GM23248 (cell line): ENCODE results near the gene RANBP10. TPM values are rescaled to one million over a fixed set of nuclear protein-coding genes. Genes with fewer than 3 reads are reported as not detected.
A peak's percentile ranks its signal among the peaks of the same experiment; 100 is the strongest.

Source experiments
- DNase-seq: peaks from one replicate; pipeline ENCODE4 v3.0.0-alpha.2; 2015
- H2AFZ ChIP-seq: fragments of 200-600 bp; sonication (generic); 2 replicates; pipeline ENCODE4 v1.6.1; 2016; ENCODE audit warnings: antibody characterized with exemption
- H3F3A ChIP-seq: fragments of 200-600 bp; sonication (generic); 2 replicates; pipeline ENCODE4 v1.6.1; 2016; ENCODE audit warnings: mild to moderate bottlenecking, antibody characterized with exemption, mixed run types; ENCODE audit not compliant: insufficient read depth
- H3K27ac ChIP-seq: fragments of 200-600 bp; sonication (generic); 2 replicates; pipeline ENCODE4 v1.5.1; 2016; ENCODE audit warnings: mild to moderate bottlenecking
- H3K27me3 ChIP-seq: fragments of 200-600 bp; sonication (generic); replicated peaks from 2 replicates; pipeline ENCODE4 v1.6.1; 2016; ENCODE audit warnings: mild to moderate bottlenecking; ENCODE audit not compliant: insufficient read depth
- H3K36me3 ChIP-seq: fragments of 200-600 bp; sonication (generic); 2 replicates; pipeline ENCODE4 v1.6.1; 2016; ENCODE audit warnings: low read depth, mild to moderate bottlenecking
- H3K4me1 ChIP-seq: fragments of 200-600 bp; sonication (generic); 2 replicates; pipeline ENCODE4 v1.6.1; 2016; ENCODE audit warnings: mild to moderate bottlenecking; ENCODE audit not compliant: insufficient read depth
- H3K4me2 ChIP-seq: fragments of 200-600 bp; sonication (generic); one replicate; pipeline ENCODE4 v1.6.1; 2016; ENCODE audit warnings: mild to moderate bottlenecking; ENCODE audit not compliant: unreplicated experiment
- H3K4me3 ChIP-seq: fragments of 200-600 bp; sonication (generic); 2 replicates; pipeline ENCODE4 v1.5.1; 2016; ENCODE audit warnings: mild to moderate bottlenecking
- H3K79me2 ChIP-seq: fragments of 200-600 bp; sonication (generic); 2 replicates; pipeline ENCODE4 v1.6.1; 2016; ENCODE audit warnings: mild to moderate bottlenecking; ENCODE audit not compliant: insufficient read depth
- H3K9ac ChIP-seq: fragments of 200-600 bp; sonication (generic); 2 replicates; pipeline ENCODE4 v1.6.1; 2016; ENCODE audit warnings: mild to moderate bottlenecking
- H3K9me2 ChIP-seq: fragments of 200-600 bp; sonication (generic); 2 replicates; pipeline ENCODE4 v1.6.1; 2016; ENCODE audit warnings: mixed run types, mild to moderate bottlenecking, moderate library complexity; ENCODE audit not compliant: insufficient read depth
- H3K9me3 ChIP-seq: fragments of 200-600 bp; sonication (generic); one replicate; pipeline ENCODE4 v1.6.1; 2017; ENCODE audit warnings: low read depth
- H4K20me1 ChIP-seq: fragments of 200-600 bp; sonication (generic); 2 replicates; pipeline ENCODE4 v1.6.0; 2016; ENCODE audit not compliant: insufficient read depth
- EZH2 ChIP-seq: fragments of 200-600 bp; sonication (generic); IDR thresholded peaks from 2 replicates; pipeline ENCODE4 v1.6.1; 2018; ENCODE audit warnings: antibody characterized with exemption, mild to moderate bottlenecking; ENCODE audit not compliant: insufficient read depth, poor library complexity, severe bottlenecking
- EZH2phosphoT487 ChIP-seq: fragments of 200-600 bp; sonication (generic); IDR thresholded peaks from 2 replicates; pipeline ENCODE4 v1.6.1; 2018; ENCODE audit warnings: antibody characterized with exemption, moderate library complexity, mild to moderate bottlenecking, low read depth; ENCODE audit not compliant: insufficient read depth
- WGBS, 2 experiments: methylation state at CpG; one replicate each; pipeline ENCODE4 v1.1.6; 2015 to 2017; ENCODE audit warnings: low lambda C conversion rate in 2 of 2, low coverage in 1 of 2; ENCODE audit errors: missing lambda C conversion rate in 2 of 2; 5-methylcytosine and 5-hydroxymethylcytosine counted together
- in situ Hi-C: fragments of 300-500 bp; cut with MboI; formaldehyde crosslinking; loops from 2 replicates; pipeline ENCODE4 v1.15.0; 2020
- polyA plus RNA-seq: library from polyadenylated mRNA; unstranded; fragments of >200 nt; fragmentation: Nextera tagmentation; extraction: Ambion mirVana; gene quantifications from 2 replicates; pipeline ENCODE4 v1.2.1, GENCODE V29; 2016
- total RNA-seq: library from RNA; depleted of rRNA; stranded (reverse); fragments of >200 nt; shearing (Covaris generic); gene quantifications from 2 replicates; pipeline ENCODE4 v1.2.3, GENCODE V29; 2014

Gene RANBP10
- total and polyA plus RNA-seq, 2 experiments from 2014 or later = 2.4 to 5.8 TPM

DNA sequence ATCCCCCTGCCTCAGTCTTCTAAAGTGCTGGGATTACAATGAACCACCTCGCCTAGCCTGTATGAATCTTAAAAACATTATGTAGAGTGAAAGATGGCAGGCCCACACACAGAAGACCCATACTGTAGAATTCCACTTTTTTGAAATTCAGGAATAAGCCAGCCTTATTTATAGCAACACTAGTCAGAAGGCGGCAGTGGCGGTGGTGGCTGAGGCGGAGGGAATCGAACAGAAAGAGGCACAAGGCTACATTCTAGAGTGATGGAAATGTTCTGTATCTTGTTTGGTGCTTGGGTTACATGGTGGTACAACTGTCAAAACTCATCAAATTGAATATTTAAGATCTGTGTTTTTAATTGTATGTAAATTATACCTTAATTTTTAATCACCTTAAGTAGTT lies 98.6 kb downstream of the RANBP10 start:
- H3K27ac ChIP-seq = peak overlapping the region; percentile 17; the same call in 1 of the 2 replicates
- no peak overlapping the region for H3K4me3 ChIP-seq
- H3K9me3 ChIP-seq = no peaks in the 10 kb centered on the region
- in situ Hi-C loops = no loop called here
- H3F3A ChIP-seq = peaks cover 20% of the 10 kb centered on the region
- H4K20me1 ChIP-seq = no peaks in the 10 kb centered on the region
- no peak for DNase-seq
- WGBS, 2 experiments = 97 to 99% methylated on average over 5 of the region's 5 CpGs
- no peaks in the 10 kb centered on the region for H3K36me3 ChIP-seq
- H2AFZ ChIP-seq = no peak overlapping the region
- peaks cover 13% of the 10 kb centered on the region for H3K4me1 ChIP-seq
- no peaks in the 10 kb centered on the region for H3K9me2 ChIP-seq
- H3K27me3 ChIP-seq = no peaks in the 10 kb centered on the region
- no peak overlapping the region for H3K4me2 ChIP-seq
- H3K9ac ChIP-seq = no peak overlapping the region
- peaks cover 82% of the 10 kb centered on the region for H3K79me2 ChIP-seq
- TF ChIP-seq EZH2 (no peak), EZH2phosphoT487 (no peak)

DNA sequence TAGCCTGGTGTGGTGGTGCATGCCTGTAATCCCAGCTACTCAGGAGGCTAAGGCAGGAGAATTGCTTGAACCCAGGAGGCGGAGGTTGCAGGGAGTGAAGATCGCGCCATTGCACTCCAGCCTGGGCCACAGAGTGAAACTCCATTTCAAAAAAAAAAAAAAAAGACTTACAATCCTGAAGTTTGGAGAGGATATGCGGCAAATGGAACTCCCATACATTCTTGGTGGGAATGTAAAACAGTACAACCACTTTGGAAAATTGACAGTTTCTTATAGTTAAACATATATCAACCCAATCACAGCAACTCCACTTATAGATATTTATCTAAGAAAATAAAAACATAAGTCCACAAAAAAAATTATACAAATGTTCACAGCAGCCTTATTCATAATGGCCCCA lies 99.2 kb downstream of the RANBP10 start:
- no peak overlapping the region for H3K4me3 ChIP-seq
- no peaks in the 10 kb centered on the region for H3K36me3 ChIP-seq
- no peak overlapping the region for H3K4me2 ChIP-seq
- no peaks in the 10 kb centered on the region for H3K9me2 ChIP-seq
- H3K79me2 ChIP-seq = peaks cover 85% of the 10 kb centered on the region
- in situ Hi-C loops = no loop called here
- H4K20me1 ChIP-seq = no peaks in the 10 kb centered on the region
- no peak overlapping the region for H2AFZ ChIP-seq
- no peaks in the 10 kb centered on the region for H3K9me3 ChIP-seq
- WGBS, 2 experiments = 92 to 95% methylated on average over 4 of the region's 4 CpGs
- DNase-seq = no peak
- no peak overlapping the region for H3K9ac ChIP-seq
- peaks cover 13% of the 10 kb centered on the region for H3K4me1 ChIP-seq
- TF ChIP-seq EZH2 (no peak), EZH2phosphoT487 (no peak)
- H3F3A ChIP-seq = peaks cover 20% of the 10 kb centered on the region
- no peaks in the 10 kb centered on the region for H3K27me3 ChIP-seq
- no peak overlapping the region for H3K27ac ChIP-seq

DNA sequence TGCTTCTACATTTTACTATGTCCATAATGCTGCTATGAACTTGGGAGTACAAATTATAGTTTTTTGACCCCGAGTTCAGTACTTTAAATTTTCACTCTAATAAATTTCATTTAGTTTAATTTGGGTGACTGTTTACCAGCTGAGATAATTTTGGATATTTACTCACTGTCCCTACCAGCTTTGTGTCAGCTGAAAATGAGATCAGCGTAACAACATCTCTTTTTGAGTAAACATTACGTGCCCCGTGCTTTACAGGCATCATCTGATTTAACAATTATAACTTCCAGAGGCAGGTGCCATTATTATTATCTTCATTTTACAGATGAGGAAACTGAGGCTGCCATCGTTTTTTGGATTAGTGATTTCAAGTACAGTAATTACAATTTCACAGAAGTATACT lies 102.2 kb downstream of the RANBP10 start:
- H3K79me2 ChIP-seq = peaks cover 87% of the 10 kb centered on the region
- WGBS, 2 experiments = 96 to 97% methylated on average over 5 of the region's 5 CpGs
- no peak overlapping the region for H3K4me3 ChIP-seq
- H3K4me1 ChIP-seq = peaks cover 11% of the 10 kb centered on the region
- in situ Hi-C loops = no loop called here
- DNase-seq = no peak
- no peak overlapping the region for H3K4me2 ChIP-seq
- H2AFZ ChIP-seq = no peak overlapping the region
- TF ChIP-seq EZH2phosphoT487 (no peak), EZH2 (no peak)
- peaks cover 13% of the 10 kb centered on the region for H3F3A ChIP-seq
- no peaks in the 10 kb centered on the region for H3K9me2 ChIP-seq
- no peak overlapping the region for H3K9ac ChIP-seq
- H4K20me1 ChIP-seq = no peaks in the 10 kb centered on the region
- H3K36me3 ChIP-seq = no peaks in the 10 kb centered on the region
- H3K27ac ChIP-seq = no peak overlapping the region
- H3K9me3 ChIP-seq = no peaks in the 10 kb centered on the region
- H3K27me3 ChIP-seq = no peaks in the 10 kb centered on the region

DNA sequence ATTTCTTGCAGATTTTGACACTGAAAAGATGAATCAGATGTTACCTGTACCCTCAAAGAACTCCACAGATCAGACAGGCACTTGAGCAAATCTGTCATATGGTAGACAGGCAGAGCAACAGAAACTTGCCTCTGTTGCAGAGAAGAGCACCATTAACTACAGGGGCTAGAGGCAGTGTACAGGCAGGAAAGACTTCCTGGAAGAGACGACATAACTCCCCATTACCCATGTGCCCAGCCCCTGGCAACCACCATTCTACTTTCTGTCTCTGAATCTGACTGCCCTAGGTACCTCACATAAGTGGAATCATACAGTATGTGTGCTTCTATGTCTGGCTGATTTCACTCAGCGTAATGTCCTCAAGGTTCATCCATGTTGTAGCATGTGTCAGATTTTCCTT lies 102.7 kb downstream of the RANBP10 start:
- 97 to 100% methylated on average over 2 of the region's 2 CpGs for WGBS, 2 experiments
- Histone ChIP-seq H3K9ac (no peak overlapping the region), H3K79me2 (peaks cover 87% of the 10 kb centered on the region)

DNA sequence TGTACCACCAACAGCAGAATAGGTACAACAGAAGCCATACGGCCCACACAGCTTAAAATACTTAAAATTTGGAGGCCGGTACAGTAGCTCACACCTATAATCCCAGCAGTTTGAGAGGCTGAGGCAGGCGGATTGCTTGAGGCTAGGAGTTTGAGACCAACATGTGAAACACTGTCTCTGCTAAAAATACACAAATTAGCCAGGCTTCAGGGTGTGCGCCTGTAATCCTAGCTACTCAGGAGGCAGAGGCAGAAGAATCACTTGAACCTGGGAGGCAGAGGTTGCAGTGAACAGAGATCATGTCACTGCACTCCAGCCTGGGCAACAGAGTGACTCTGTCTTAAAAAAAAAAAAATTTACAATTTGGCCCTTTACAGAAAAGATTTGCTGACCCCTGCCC lies 104.2 kb downstream of the RANBP10 start:
- H4K20me1 ChIP-seq = no peaks in the 10 kb centered on the region
- no peaks in the 10 kb centered on the region for H3K36me3 ChIP-seq
- H3K9ac ChIP-seq = no peak overlapping the region
- H2AFZ ChIP-seq = no peak overlapping the region
- no peaks in the 10 kb centered on the region for H3K9me2 ChIP-seq
- no peak overlapping the region for H3K4me3 ChIP-seq
- no peaks in the 10 kb centered on the region for H3F3A ChIP-seq
- no peaks in the 10 kb centered on the region for H3K27me3 ChIP-seq
- peaks cover 87% of the 10 kb centered on the region for H3K79me2 ChIP-seq
- no peak for TF ChIP-seq EZH2
- TF ChIP-seq EZH2phosphoT487 = no peak
- H3K4me2 ChIP-seq = no peak overlapping the region
- no peaks in the 10 kb centered on the region for H3K4me1 ChIP-seq
- in situ Hi-C loops = no loop called here
- H3K9me3 ChIP-seq = no peaks in the 10 kb centered on the region
- whole genome bisulfite sequencing, 2 experiments = 91 to 94% methylated on average over 4 of the region's 4 CpGs
- H3K27ac ChIP-seq = no peak overlapping the region
- no peak for DNase-seq

More for the DNA sequence above, 102.7 kb downstream of the RANBP10 start:
- TF ChIP-seq EZH2phosphoT487 = no peak
- no peak for TF ChIP-seq EZH2
- Histone ChIP-seq H3K36me3 (no peaks in the 10 kb centered on the region), H3K27me3 (no peaks in the 10 kb centered on the region), H3F3A (peaks cover 8% of the 10 kb centered on the region), H2AFZ (no peak overlapping the region), H3K4me3 (no peak overlapping the region), H3K9me2 (no peaks in the 10 kb centered on the region), H3K9me3 (no peaks in the 10 kb centered on the region), H3K4me1 (peaks cover 6% of the 10 kb centered on the region), H4K20me1 (no peaks in the 10 kb centered on the region), H3K4me2 (no peak overlapping the region), H3K27ac (no peak overlapping the region)
- no peak for DNase-seq
- in situ Hi-C loops = no loop called here
